ENCODE results near the gene ADM5.

Gene ADM5

GRCh38 chr19:49738268-49738667 is 48.9 kb downstream of the ADM5 start:
- no peak overlapping the region for H3K4me3 ChIP-seq (ENCODE audit: low read depth, low read length)
- TF ChIP-seq CTCF (conservative IDR thresholded peaks at IDR 0.05; ENCODE audit: low read depth, low read length), result no peak
- no peak for DNase-seq (ENCODE audit: low read depth)

- DNase-seq (ENCODE audit: low read depth), result no peak
- H3K4me3 ChIP-seq (ENCODE audit: low read depth, low read length), result no peak overlapping the region
- TF ChIP-seq CTCF (conservative IDR thresholded peaks at IDR 0.05; ENCODE audit: low read depth, low read length), result no peak
Observed at GRCh38 chr19:49739098-49739497, 49.7 kb downstream of the ADM5 start.

- no peak for DNase-seq (ENCODE audit: low read depth)
- TF ChIP-seq CTCF (conservative IDR thresholded peaks at IDR 0.05; ENCODE audit: low read depth, low read length), result no peak
- H3K4me3 ChIP-seq (ENCODE audit: low read depth, low read length), result no peak overlapping the region
Observed at GRCh38 chr19:49739933-49740332, 50.5 kb downstream of the ADM5 start.
